OCI-LY3 (cell line): ENCODE data around the gene ADGRV1.

Experiments used
- EZH2phosphoT487 ChIP-seq: fragments of 200-600 bp; shearing (Covaris generic); IDR thresholded peaks from 2 replicates; pipeline ENCODE4 v1.6.1; 2018; ENCODE audit warnings: antibody characterized with exemption, mixed run types, low read depth
- TF ChIP-seq, protein P1 (sequence below): fragments of 200-600, 300-600 bp; sonication (generic); IDR thresholded peaks from 2 replicates; pipeline ENCODE4 v1.5.1; 2014; ENCODE audit warnings: antibody characterized with exemption, low read length, low read depth

DNA sequence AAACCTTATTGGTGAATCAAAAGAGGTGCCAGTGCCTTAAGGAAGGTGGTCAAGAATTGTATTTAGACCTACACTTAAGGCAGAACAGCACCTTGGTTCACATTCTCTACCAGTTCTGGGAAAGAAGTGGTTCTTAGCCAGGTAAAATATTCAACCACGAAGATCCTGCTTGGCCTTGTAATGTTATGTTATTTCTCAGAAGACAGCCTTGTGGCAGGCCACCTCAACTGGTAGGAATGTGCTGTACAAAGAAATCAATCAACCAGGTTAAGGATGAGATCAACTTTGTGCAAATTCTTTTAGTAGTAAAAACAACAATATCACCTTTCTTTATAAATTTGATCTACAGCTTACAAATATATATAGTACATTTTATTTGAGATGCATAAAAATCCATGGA is 577.7 kb downstream of the ADGRV1 start:
- TF ChIP-seq, protein P1, sequence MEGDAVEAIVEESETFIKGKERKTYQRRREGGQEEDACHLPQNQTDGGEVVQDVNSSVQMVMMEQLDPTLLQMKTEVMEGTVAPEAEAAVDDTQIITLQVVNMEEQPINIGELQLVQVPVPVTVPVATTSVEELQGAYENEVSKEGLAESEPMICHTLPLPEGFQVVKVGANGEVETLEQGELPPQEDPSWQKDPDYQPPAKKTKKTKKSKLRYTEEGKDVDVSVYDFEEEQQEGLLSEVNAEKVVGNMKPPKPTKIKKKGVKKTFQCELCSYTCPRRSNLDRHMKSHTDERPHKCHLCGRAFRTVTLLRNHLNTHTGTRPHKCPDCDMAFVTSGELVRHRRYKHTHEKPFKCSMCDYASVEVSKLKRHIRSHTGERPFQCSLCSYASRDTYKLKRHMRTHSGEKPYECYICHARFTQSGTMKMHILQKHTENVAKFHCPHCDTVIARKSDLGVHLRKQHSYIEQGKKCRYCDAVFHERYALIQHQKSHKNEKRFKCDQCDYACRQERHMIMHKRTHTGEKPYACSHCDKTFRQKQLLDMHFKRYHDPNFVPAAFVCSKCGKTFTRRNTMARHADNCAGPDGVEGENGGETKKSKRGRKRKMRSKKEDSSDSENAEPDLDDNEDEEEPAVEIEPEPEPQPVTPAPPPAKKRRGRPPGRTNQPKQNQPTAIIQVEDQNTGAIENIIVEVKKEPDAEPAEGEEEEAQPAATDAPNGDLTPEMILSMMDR: no peak
- no peak for TF ChIP-seq EZH2phosphoT487
